Smooth muscle cell (in vitro differentiated cells): ENCODE results near the gene FGF7. TPM values are rescaled to one million over a fixed set of nuclear protein-coding genes. Genes with fewer than 3 reads are reported as not detected.
"Not testable (repeated sequence)": the region's sequence is repeated elsewhere in the genome, so short reads cannot be mapped to it uniquely, and the experiment has no call there.

ENCODE experiments used
- DNase-seq: peaks from one replicate; lab custom pipeline; 2025; ENCODE audit not compliant: unreplicated experiment; lab: John Stamatoyannopoulos, UW
- H2AFZ ChIP-seq: fragments of 200-600 bp; sonication (generic); 2 replicates; pipeline ENCODE4 v1.6.0; 2016; ENCODE audit warnings: antibody characterized with exemption, low read depth, mild to moderate bottlenecking
- H3F3A ChIP-seq: fragments of 200-600 bp; sonication (generic); 2 replicates; pipeline ENCODE4 v1.6.0; 2017; ENCODE audit warnings: antibody characterized with exemption, low read depth
- H3K27ac ChIP-seq: fragments of 200-600 bp; sonication (generic); 2 replicates; pipeline ENCODE4 v1.5.1; 2016; ENCODE audit warnings: low read depth, mild to moderate bottlenecking
- H3K27me3 ChIP-seq: fragments of 200-600 bp; sonication (generic); 2 replicates; pipeline ENCODE4 v1.6.1; 2016; ENCODE audit warnings: low read depth, mild to moderate bottlenecking
- H3K36me3 ChIP-seq: fragments of 200-600 bp; sonication (generic); 2 replicates; pipeline ENCODE4 v1.5.1; 2016; ENCODE audit warnings: low read depth
- H3K4me1 ChIP-seq: fragments of 200-600 bp; sonication (generic); 2 replicates; pipeline ENCODE4 v1.5.1; 2016; ENCODE audit warnings: low read depth
- H3K4me2 ChIP-seq: fragments of 200-600 bp; sonication (generic); 2 replicates; pipeline ENCODE4 v1.6.0; 2016; ENCODE audit warnings: mild to moderate bottlenecking
- H3K4me3 ChIP-seq: fragments of 200-600 bp; sonication (generic); 2 replicates; pipeline ENCODE4 v1.5.1; 2016; ENCODE audit warnings: mild to moderate bottlenecking
- H3K79me2 ChIP-seq: fragments of 200-600 bp; sonication (generic); 2 replicates; pipeline ENCODE4 v1.6.0; 2016; ENCODE audit warnings: low read depth, mild to moderate bottlenecking
- H3K9ac ChIP-seq: fragments of 200-600 bp; sonication (generic); 2 replicates; pipeline ENCODE4 v1.6.0; 2016; ENCODE audit warnings: low read depth
- H3K9me3 ChIP-seq: fragments of 200-600 bp; sonication (generic); replicated peaks from 2 replicates; pipeline ENCODE4 v1.5.1; 2016; ENCODE audit warnings: low read depth
- H4K20me1 ChIP-seq: fragments of 200-600 bp; sonication (generic); 2 replicates; pipeline ENCODE4 v1.6.0; 2016; ENCODE audit warnings: low read depth
- WGBS: methylation state at CpG from one replicate; pipeline ENCODE4 v1.1.7; 2016; ENCODE audit warnings: low lambda C conversion rate; 5-methylcytosine and 5-hydroxymethylcytosine counted together
- polyA plus RNA-seq: library from polyadenylated mRNA; unstranded; fragments of >200 nt; fragmentation: Nextera tagmentation; extraction: Ambion mirVana; gene quantifications from 2 replicates; pipeline ENCODE4 v1.2.1, GENCODE V29; 2016
- total RNA-seq: library from RNA; depleted of rRNA; stranded (reverse); fragments of >200 nt; gene quantifications from 2 replicates; pipeline ENCODE4 v1.2.3, GENCODE V29; 2014
- TF ChIP-seq, protein P1 (sequence below): fragments of 200-600 bp; sonication (generic); IDR thresholded peaks from 2 replicates; pipeline ENCODE4 v1.5.1; 2017; ENCODE audit warnings: borderline replicate concordance, mild to moderate bottlenecking, antibody characterized with exemption; ENCODE audit not compliant: insufficient read depth, poor library complexity, severe bottlenecking

Gene FGF7
- total and polyA plus RNA-seq, 2 experiments from 2014 or later, result 281 to 358 TPM

DNA sequence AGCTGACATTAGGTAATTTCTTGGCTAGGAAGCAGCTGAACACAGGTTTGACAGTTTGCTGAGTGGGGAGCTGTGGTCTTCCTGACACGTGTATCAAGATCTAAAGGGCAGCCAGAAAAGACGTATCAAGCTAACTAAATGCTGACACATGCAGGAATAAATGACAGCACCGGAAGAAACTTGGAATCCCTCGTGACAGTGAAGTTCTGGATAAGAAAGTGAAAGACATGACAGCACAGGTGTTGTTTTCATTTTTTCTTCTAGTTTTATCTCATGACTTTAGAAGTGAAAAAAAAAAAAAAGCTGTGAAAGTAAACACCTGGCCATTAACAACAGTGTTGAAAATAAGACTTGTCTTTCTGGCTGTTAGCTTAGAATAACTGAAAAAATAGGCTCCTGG lies 48.7 kb downstream of the FGF7 start:
- Histone ChIP-seq H3K9me3 (no peaks in the 10 kb centered on the region), H3K27me3 (no peaks in the 10 kb centered on the region), H3K36me3 (peaks cover 13% of the 10 kb centered on the region), H3K4me2 (no peak overlapping the region), H3K4me1 (no peaks in the 10 kb centered on the region), H3F3A (no peaks in the 10 kb centered on the region), H4K20me1 (peaks cover 64% of the 10 kb centered on the region), H3K27ac (no peak overlapping the region), H3K79me2 (peaks cover 7% of the 10 kb centered on the region), H2AFZ (no peak overlapping the region), H3K4me3 (no peak overlapping the region), H3K9ac (no peak overlapping the region)
- no peak for DNase-seq
- TF ChIP-seq, protein P1, sequence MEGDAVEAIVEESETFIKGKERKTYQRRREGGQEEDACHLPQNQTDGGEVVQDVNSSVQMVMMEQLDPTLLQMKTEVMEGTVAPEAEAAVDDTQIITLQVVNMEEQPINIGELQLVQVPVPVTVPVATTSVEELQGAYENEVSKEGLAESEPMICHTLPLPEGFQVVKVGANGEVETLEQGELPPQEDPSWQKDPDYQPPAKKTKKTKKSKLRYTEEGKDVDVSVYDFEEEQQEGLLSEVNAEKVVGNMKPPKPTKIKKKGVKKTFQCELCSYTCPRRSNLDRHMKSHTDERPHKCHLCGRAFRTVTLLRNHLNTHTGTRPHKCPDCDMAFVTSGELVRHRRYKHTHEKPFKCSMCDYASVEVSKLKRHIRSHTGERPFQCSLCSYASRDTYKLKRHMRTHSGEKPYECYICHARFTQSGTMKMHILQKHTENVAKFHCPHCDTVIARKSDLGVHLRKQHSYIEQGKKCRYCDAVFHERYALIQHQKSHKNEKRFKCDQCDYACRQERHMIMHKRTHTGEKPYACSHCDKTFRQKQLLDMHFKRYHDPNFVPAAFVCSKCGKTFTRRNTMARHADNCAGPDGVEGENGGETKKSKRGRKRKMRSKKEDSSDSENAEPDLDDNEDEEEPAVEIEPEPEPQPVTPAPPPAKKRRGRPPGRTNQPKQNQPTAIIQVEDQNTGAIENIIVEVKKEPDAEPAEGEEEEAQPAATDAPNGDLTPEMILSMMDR, result no peak
- 87% methylated on average over 4 of the region's 4 CpGs for WGBS

DNA sequence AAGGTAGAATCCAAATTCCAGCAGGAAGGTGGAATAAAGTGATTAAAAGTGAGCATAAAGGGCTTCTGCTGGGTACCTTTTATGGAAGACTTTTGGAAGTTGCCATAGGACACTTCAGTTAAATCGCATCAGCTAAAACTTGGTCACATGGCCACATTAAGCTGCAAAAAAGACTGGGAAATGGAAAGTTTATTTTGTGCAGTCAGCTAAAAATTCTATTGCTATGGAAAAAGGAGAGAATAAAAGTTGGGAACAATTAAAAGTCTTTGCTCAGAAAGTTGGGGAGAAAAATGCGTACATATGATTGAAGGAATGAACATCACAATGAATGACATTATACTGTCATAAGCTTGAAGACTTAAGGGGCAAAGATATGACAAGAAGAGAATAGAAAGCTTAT lies 49.3 kb downstream of the FGF7 start:
- Histone ChIP-seq H3K27me3 (no peaks in the 10 kb centered on the region), H3K79me2 (peaks cover 7% of the 10 kb centered on the region), H4K20me1 (peaks cover 63% of the 10 kb centered on the region), H3K4me3 (no peak overlapping the region), H3K4me2 (no peak overlapping the region), H3F3A (no peaks in the 10 kb centered on the region), H2AFZ (no peak overlapping the region), H3K9ac (no peak overlapping the region), H3K4me1 (no peaks in the 10 kb centered on the region), H3K27ac (no peak overlapping the region), H3K9me3 (no peaks in the 10 kb centered on the region), H3K36me3 (peaks cover 13% of the 10 kb centered on the region)
- no peak for DNase-seq
- WGBS, result 98% methylated on average over 2 of the region's 2 CpGs
- TF ChIP-seq, protein P1, result no peak

DNA sequence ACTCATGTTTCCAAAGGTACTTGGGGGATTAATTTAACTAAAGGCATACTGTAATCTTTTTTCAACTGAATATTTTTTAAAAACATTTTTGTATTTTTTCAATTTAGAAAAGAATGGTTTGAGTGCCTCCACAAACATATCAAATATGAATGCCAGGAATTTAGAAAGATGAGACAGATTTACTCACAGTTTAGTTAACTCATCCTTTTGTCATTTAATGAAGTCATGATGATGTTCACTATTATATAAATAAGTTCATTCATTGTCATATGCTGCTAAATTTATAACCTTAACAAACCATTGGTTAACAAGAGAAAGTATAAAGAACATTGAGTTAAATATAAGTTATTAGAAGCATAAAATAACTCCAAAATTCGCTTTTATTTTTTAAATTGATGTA lies 50.0 kb downstream of the FGF7 start:
- peaks cover 7% of the 10 kb centered on the region for H3K79me2 ChIP-seq
- H3K4me3 ChIP-seq, result no peak overlapping the region
- 88% methylated on average over 1 of the region's 1 CpG for WGBS
- no peak for DNase-seq
- H3K36me3 ChIP-seq, result peaks cover 8% of the 10 kb centered on the region
- peaks cover 63% of the 10 kb centered on the region for H4K20me1 ChIP-seq
- no peaks in the 10 kb centered on the region for H3K27me3 ChIP-seq
- H3K27ac ChIP-seq, result no peak overlapping the region
- no peaks in the 10 kb centered on the region for H3K4me1 ChIP-seq
- no peaks in the 10 kb centered on the region for H3K9me3 ChIP-seq
- H3K9ac ChIP-seq, result no peak overlapping the region
- TF ChIP-seq, protein P1, result no peak
- H2AFZ ChIP-seq, result no peak overlapping the region
- H3K4me2 ChIP-seq, result no peak overlapping the region
- no peaks in the 10 kb centered on the region for H3F3A ChIP-seq

DNA sequence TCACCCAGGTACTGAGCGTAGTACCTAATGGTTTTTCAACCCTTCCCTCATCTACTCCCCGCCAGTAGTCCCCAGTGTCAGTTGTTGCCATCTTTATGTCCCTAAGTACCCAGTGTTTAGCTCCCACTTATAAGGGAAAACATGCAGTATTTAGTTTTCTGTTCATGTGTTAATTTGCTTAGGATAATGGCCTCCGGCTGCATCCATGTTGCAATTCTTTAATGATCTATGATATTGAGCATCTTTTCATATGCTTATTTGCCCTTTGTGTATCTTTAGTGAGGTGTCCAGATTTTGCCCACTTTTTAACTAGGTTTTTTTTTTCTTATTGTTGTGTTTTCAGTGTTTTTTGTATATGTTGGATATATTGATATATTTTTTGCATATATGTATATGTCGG lies 55.0 kb downstream of the FGF7 start:
- H3K27ac ChIP-seq, H3K79me2 ChIP-seq, H3F3A ChIP-seq, H3K4me1 ChIP-seq, H3K4me3 ChIP-seq, H2AFZ ChIP-seq, DNase-seq, H3K9ac ChIP-seq, H3K9me3 ChIP-seq, H3K4me2 ChIP-seq, H3K36me3 ChIP-seq, H3K27me3 ChIP-seq: not testable (repeated sequence)
- peaks cover 46% of the 10 kb centered on the region for H4K20me1 ChIP-seq
- 82% methylated on average over 4 of the region's 4 CpGs for WGBS

DNA sequence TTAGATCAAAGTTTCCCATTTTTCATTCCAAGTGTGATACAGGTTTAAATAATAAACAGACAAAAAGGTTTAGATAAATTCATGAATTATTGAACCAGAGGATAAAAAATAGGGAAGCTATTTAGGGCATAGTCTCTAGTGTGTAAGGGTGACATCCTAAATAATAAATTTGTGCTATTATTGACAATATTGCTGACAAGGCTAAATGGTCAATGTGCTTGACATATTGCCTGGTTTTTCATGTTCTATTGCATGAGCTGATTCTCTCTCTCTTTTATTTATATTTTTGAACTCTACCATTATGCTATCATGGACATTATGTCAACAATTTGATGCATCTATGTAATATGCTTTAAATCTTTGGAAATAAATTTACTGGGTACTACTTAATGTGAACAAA lies 55.9 kb downstream of the FGF7 start:
- H3K36me3 ChIP-seq, H2AFZ ChIP-seq, H3F3A ChIP-seq, H3K4me2 ChIP-seq, H3K79me2 ChIP-seq, H3K4me1 ChIP-seq, H3K27ac ChIP-seq, H3K4me3 ChIP-seq, H3K27me3 ChIP-seq, H3K9ac ChIP-seq, H3K9me3 ChIP-seq, DNase-seq: not testable (repeated sequence)
- H4K20me1 ChIP-seq, result peaks cover 43% of the 10 kb centered on the region

DNA sequence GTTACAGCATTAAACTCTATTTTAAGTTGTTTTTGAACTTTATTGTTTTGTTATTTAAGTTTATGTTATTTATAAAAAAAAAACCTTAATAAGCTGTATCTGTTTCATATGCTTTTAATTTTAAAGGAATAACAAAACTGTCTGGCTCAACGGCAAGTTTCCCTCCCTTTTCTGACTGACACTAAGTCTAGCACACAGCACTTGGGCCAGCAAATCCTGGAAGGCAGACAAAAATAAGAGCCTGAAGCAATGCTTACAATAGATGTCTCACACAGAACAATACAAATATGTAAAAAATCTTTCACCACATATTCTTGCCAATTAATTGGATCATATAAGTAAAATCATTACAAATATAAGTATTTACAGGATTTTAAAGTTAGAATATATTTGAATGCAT lies 62.4 kb downstream of the FGF7 start:
- H3K27me3 ChIP-seq, H3K79me2 ChIP-seq, H2AFZ ChIP-seq, H3K27ac ChIP-seq, DNase-seq, H3K9me3 ChIP-seq, H3K4me1 ChIP-seq, H3F3A ChIP-seq, H3K9ac ChIP-seq, H3K4me2 ChIP-seq, H3K4me3 ChIP-seq, H3K36me3 ChIP-seq: not testable (repeated sequence)
- 84% methylated on average over 1 of the region's 1 CpG for WGBS
- peaks cover 17% of the 10 kb centered on the region for H4K20me1 ChIP-seq
